Keratinocyte (primary cell): ENCODE data around the gene SLC7A4. TPM values are rescaled to one million over a fixed set of nuclear protein-coding genes. Genes with fewer than 3 reads are reported as not detected.
"Not testable (repeated sequence)": the region's sequence is repeated elsewhere in the genome, so short reads cannot be mapped to it uniquely, and the experiment has no call there.

Experiments
- DNase-seq: peaks from one replicate; pipeline ENCODE4 v3.0.0-alpha.2; 2011; ENCODE audit warnings: low read depth, missing footprints, low spot score
- FAIRE-seq: peaks from 2 replicates; lab custom pipeline; 2011; peaks lifted over from hg19 to GRCh38; lab: Jason Lieb, UNC
- H2AFZ ChIP-seq: 2 replicates; pipeline ENCODE4 v1.6.0; 2012; ENCODE audit warnings: low read length, control low read depth, inconsistent platforms; ENCODE audit not compliant: control insufficient read depth
- H3K27ac ChIP-seq: 2 replicates; pipeline ENCODE4 v1.5.1; 2011; ENCODE audit warnings: low read length; ENCODE audit not compliant: control insufficient read depth, insufficient read depth
- H3K27me3 ChIP-seq: 3 replicates; pipeline ENCODE4 v1.6.0; 2011; ENCODE audit warnings: low read length; ENCODE audit not compliant: control insufficient read depth, insufficient read depth; ENCODE audit errors: extremely low read depth
- H3K36me3 ChIP-seq, 2 experiments: 2 replicates in 1 of 2; 3 replicates in 1 of 2; pipeline ENCODE4 v1.5.1; 2011; ENCODE audit warnings: low read length in 2 of 2, mild to moderate bottlenecking in 1 of 2; ENCODE audit not compliant: control insufficient read depth in 2 of 2, insufficient read depth in 2 of 2; ENCODE audit errors: extremely low read depth in 1 of 2
- H3K4me1 ChIP-seq: 3 replicates; pipeline ENCODE4 v1.5.1; 2011; ENCODE audit warnings: low read length; ENCODE audit not compliant: control insufficient read depth, insufficient read depth; ENCODE audit errors: extremely low read depth
- H3K4me2 ChIP-seq: 3 replicates; pipeline ENCODE4 v1.6.0; 2011; ENCODE audit warnings: low read depth, low read length; ENCODE audit not compliant: control insufficient read depth, insufficient read depth; ENCODE audit errors: extremely low read depth
- H3K4me3 ChIP-seq, 3 experiments: fragments of 200-600 bp in 1 of 3; sonication (generic) in 1 of 3; 2 replicates in 2 of 3; 3 replicates in 1 of 3; pipeline ENCODE4 v1.5.1; 2011 to 2016; ENCODE audit warnings: low read length in 3 of 3, mild to moderate bottlenecking in 3 of 3, control low read depth in 2 of 3, inconsistent platforms in 1 of 3, low read depth in 1 of 3, mixed read lengths in 1 of 3, mixed run types in 1 of 3, moderate library complexity in 1 of 3; ENCODE audit not compliant: control insufficient read depth in 2 of 3, insufficient read depth in 2 of 3; ENCODE audit errors: extremely low read depth in 1 of 3
- H3K79me2 ChIP-seq: 2 replicates; pipeline ENCODE4 v1.6.0; 2012; ENCODE audit warnings: low read length; ENCODE audit not compliant: control insufficient read depth, insufficient read depth
- H3K9ac ChIP-seq: 3 replicates; pipeline ENCODE4 v1.6.0; 2011; ENCODE audit warnings: low read length; ENCODE audit not compliant: control insufficient read depth, insufficient read depth; ENCODE audit errors: extremely low read depth
- H3K9me1 ChIP-seq: 3 replicates; pipeline ENCODE4 v1.6.0; 2011; ENCODE audit warnings: low read length; ENCODE audit not compliant: control insufficient read depth, insufficient read depth; ENCODE audit errors: extremely low read depth
- H3K9me3 ChIP-seq: 2 replicates; pipeline ENCODE4 v1.5.1; 2012; ENCODE audit warnings: low read depth, low read length; ENCODE audit not compliant: control insufficient read depth
- H4K20me1 ChIP-seq: 3 replicates; pipeline ENCODE4 v1.6.0; 2011; ENCODE audit warnings: low read length; ENCODE audit not compliant: control insufficient read depth, insufficient read depth; ENCODE audit errors: extremely low read depth
- CTCF ChIP-seq, 3 experiments: IDR thresholded peaks in 1 of 3; conservative IDR thresholded peaks in 1 of 3; optimal IDR thresholded peaks in 1 of 3; 2 replicates in 2 of 3; 3 replicates in 1 of 3; pipeline versions ENCODE3 to v1.5.1; 2011; ENCODE audit warnings: low read length in 3 of 3, mild to moderate bottlenecking in 3 of 3, moderate library complexity in 2 of 3, control low read depth in 1 of 3, inconsistent platforms in 1 of 3; ENCODE audit not compliant: insufficient read depth in 2 of 3; ENCODE audit errors: extremely low read depth in 1 of 3
- EZH2 ChIP-seq: IDR thresholded peaks from one replicate; pipeline ENCODE4 v1.6.1; 2012; ENCODE audit warnings: inconsistent platforms, mild to moderate bottlenecking, low read length, moderate library complexity
- dilution Hi-C: fragments of 300-500 bp; cut with MboI; formaldehyde crosslinking; loops from one replicate; pipeline ENCODE4 v1.7.0; 2020; ENCODE audit warnings: low sequenced_read_pairs; ENCODE audit not compliant: extremely low pct_ligation_motif_present
- polyA plus RNA-seq, 5 experiments: library from polyadenylated mRNA; depleted of rRNA in 3 of 5; stranded (reverse) in 3 of 5; stranded (forward) in 1 of 5; unstranded in 1 of 5; fragments of >200 nt; gene quantifications; 1 replicate in 1 of 5; 2 replicates in 3 of 5; 3 replicates in 1 of 5; pipeline versions ENCODE4 v1.2.1 to v1.2.3, GENCODE V29; 2011 to 2012; ENCODE audit warnings: missing spikeins in 2 of 5, low read depth in 1 of 5, low replicate concordance in 1 of 5

The SLC7A4 gene
- polyA plus RNA-seq, 1 donor (not counting 4 experiments of a cell fraction or from before 2014, with no cell fraction given), result 0.10 TPM

GRCh38 chr22:21051831-21052400 lies 19.6 kb upstream of the SLC7A4 start:
- Histone ChIP-seq H3K36me3 (no peaks in the 10 kb centered on the region), H3K9ac (no peak overlapping the region), H3K4me1 (peaks cover 6% of the 10 kb centered on the region), H3K79me2 (no peaks in the 10 kb centered on the region), H3K27ac (no peak overlapping the region), H3K9me3 (no peaks in the 10 kb centered on the region), H3K9me1 (no peaks in the 10 kb centered on the region), H3K4me2 (no peak overlapping the region), H4K20me1 (no peaks in the 10 kb centered on the region), H3K27me3 (no peaks in the 10 kb centered on the region), H3K4me3 (no peak overlapping the region), H2AFZ (no peak overlapping the region)
- dilution Hi-C loops, result no loop called here
- DNase-seq, result no peak
- TF ChIP-seq EZH2, result no peak
- TF ChIP-seq CTCF (optimal IDR thresholded peaks at IDR 0.05 in 1 of 3, IDR thresholded peaks at IDR 0.05 in 1 of 3, conservative IDR thresholded peaks at IDR 0.05 in 1 of 3; ENCODE audit: extremely low read depth in 1 of 3, insufficient read depth in 2 of 3, low read length in 3 of 3), result no peak
- FAIRE-seq, result no peak

- no peaks in the 10 kb centered on the region for H3K79me2 ChIP-seq
- DNase-seq, result no peak
- H2AFZ ChIP-seq, result no peak overlapping the region
- H3K4me2 ChIP-seq, result no peak overlapping the region
- no peaks in the 10 kb centered on the region for H3K36me3 ChIP-seq
- no peak for FAIRE-seq
- H3K4me1 ChIP-seq, result peaks cover 3% of the 10 kb centered on the region
- H3K9ac ChIP-seq, result no peak overlapping the region
- no peaks in the 10 kb centered on the region for H4K20me1 ChIP-seq
- H3K9me1 ChIP-seq, result no peaks in the 10 kb centered on the region
- TF ChIP-seq EZH2, result no peak
- no peak for TF ChIP-seq CTCF (optimal IDR thresholded peaks at IDR 0.05 in 1 of 3, IDR thresholded peaks at IDR 0.05 in 1 of 3, conservative IDR thresholded peaks at IDR 0.05 in 1 of 3; ENCODE audit: extremely low read depth in 1 of 3, insufficient read depth in 2 of 3, low read length in 3 of 3)
- H3K27me3 ChIP-seq, result no peaks in the 10 kb centered on the region
- H3K9me3 ChIP-seq, result no peaks in the 10 kb centered on the region
- dilution Hi-C loops, result no loop called here
- no peak overlapping the region for H3K27ac ChIP-seq
- no peak overlapping the region for H3K4me3 ChIP-seq
Measured at GRCh38 chr22:21051145-21051830, 18.9 kb upstream of the SLC7A4 start.

- dilution Hi-C loops, DNase-seq, H3K4me3 ChIP-seq, H3K4me2 ChIP-seq, H3K9ac ChIP-seq, H3K36me3 ChIP-seq, H2AFZ ChIP-seq, H3K9me3 ChIP-seq, H3K27ac ChIP-seq, H3K9me1 ChIP-seq, H3K79me2 ChIP-seq, H3K27me3 ChIP-seq, FAIRE-seq, H4K20me1 ChIP-seq: not testable (repeated sequence)
- H3K4me1 ChIP-seq, result peaks cover 15% of the 10 kb centered on the region
Measured at GRCh38 chr22:21048965-21049364, 16.6 kb upstream of the SLC7A4 start.

- H3K36me3 ChIP-seq, H3K9me1 ChIP-seq, DNase-seq, dilution Hi-C loops, H3K4me3 ChIP-seq, H3K27me3 ChIP-seq, H3K27ac ChIP-seq, FAIRE-seq, H4K20me1 ChIP-seq, H3K9me3 ChIP-seq, H3K79me2 ChIP-seq, H3K4me2 ChIP-seq, H2AFZ ChIP-seq, H3K9ac ChIP-seq: not testable (repeated sequence)
- H3K4me1 ChIP-seq, result peaks cover 20% of the 10 kb centered on the region
Measured at GRCh38 chr22:21048448-21048847, 16.1 kb upstream of the SLC7A4 start.
